GM18508 (cell line): Measurements from ENCODE around the gene DNER.

Experiments used
- ATAC-seq: cut with Tn5 transposase; IDR thresholded peaks from one replicate; pipeline ENCODE4 v1.9.1; 2021; ENCODE audit warnings: moderate number of reproducible peaks; ENCODE audit not compliant: insufficient read depth, unreplicated experiment

Gene DNER

DNA sequence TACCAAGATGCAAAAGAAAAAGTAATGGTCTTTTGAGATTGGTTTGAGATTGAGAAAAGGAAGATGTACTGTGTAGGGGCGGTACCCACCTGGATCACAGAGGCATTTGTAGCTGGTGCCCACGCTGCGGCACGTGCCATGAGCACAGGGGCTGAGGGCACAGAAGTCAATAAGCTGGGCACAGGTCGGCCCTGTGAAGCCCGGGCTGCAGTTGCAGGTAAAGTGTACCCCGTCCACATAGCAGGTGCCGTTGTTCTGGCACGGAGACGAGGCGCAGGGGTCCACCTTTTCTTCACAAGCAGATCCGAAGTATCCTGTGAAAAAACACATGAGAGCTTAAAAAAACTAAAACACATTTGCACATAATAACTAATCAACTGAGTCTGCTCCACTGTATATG, 267.1 kb downstream of the DNER start:
- ATAC-seq = no peak

DNA sequence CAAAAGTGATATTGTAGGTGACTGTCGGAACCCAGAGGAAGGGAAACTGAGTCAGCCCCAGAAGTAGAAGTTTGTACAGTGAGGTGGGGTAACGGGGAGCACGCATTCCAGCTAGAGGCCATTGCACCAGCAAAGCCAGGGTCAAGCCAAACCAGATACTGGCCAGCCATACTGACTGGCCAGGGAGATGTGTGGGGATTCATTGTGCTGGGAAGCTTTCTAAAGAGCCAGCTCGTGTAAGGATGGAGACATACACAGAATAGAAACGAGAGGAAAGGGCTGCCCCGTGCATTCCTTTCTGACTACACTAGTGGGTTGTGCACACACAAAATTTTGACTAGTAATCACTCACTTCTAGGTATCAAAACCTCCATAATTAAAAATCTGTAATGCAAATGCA, 268.0 kb downstream of the DNER start:
- ATAC-seq = no peak

DNA sequence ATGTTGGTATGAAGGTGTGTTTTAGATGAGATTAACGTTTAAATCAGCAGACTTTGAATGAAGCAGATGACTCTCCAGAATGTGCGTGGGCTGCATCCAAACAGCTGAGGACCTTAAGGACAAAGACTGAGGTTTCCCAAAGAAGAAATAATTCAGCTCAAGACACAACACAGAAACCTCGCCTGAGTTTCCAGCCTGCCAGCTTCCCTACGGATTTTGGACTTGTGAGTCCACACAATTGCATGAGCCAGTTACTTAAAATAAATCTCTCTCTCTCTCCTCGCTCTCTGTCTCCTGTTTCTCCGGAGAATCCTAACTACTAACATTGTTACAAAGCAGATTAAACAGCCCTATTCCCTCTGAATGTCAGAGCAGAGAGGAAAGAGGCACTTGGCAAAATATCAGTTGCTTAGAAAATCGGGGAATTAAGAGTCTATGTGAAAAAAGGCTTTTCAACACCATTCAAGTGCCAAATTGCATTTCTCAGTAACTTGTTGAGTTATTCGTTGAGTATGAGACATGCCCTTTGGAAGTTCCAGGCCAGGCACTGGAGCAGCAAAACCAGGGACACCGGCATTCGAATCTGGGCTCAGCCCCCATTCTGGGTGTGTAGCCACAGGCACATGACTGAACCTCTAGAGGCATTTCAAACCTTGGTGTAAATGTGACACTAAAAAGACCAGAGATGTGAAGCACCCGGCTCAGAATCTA, 268.7 kb downstream of the DNER start:
- ATAC-seq = no peak

DNA sequence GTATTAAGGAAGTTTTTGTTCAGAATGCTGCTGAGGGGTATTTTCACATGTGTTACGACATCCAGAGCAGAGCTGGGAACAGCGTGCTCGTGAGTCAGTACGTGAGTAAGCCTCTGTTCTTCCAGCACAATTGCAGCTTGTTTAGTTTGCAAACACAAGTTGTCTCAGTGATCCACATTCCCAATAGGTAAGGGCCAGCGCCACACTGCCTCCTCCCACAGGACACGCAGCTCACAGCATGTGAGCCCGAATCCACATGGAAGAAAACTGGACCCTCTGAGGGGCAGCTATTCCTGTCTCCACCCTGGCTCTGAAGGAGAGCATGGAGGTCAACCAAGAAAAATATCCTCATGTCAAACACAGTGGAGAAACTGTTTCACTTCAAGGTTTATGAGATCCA, 269.3 kb downstream of the DNER start:
- ATAC-seq = no peak

DNA sequence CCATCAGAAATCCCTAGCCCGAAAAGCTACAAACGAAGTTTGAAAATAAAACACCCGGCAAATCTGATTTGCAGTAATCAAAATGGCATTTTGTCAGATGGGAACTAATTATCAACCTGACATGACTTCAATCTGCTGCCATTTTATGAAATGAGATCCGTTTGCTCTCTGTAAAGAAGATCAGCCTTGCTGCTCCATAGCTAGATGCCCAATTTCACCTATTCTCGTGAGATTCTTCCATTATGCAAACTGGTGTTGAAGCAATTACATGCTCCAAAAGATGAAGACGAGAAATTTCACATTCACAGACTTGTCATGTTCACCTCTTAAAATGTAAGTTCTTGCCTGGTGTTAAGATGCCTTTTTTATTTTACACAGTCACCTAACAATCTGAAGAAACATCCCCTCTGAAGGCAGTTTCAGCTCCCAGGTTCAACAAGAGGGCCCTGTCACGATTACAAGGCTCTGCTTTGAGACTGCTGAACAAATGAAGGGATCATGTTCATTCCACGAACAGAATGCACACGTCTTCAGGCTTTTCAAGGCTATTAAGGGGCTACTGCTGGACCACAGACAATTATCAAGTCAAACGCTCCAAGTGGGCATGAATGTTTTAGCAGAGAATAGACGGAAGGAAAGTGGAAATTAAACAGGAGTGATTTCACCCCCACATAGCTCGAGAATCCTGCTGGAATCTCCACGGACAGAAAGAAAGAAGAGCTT, 270.6 kb downstream of the DNER start:
- no peak for ATAC-seq

DNA sequence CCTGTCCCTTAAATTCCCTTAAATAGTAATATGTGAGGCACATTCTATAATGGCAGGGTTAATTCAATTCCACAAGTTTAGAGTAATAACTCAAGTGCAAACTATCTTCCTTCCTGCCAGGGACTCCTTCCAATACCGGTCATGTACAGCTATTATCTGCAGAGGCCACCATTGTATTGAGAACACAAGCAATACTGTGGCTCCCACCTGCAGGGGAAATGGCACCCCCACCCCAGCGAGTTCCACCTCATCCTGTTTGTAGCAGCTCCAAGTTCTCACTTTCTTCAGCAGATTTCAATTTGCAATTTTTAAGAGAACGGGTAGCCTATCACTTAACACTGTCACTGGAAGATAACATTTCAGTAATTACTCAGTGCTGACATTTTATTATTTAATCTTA, 271.2 kb downstream of the DNER start:
- ATAC-seq = no peak

DNA sequence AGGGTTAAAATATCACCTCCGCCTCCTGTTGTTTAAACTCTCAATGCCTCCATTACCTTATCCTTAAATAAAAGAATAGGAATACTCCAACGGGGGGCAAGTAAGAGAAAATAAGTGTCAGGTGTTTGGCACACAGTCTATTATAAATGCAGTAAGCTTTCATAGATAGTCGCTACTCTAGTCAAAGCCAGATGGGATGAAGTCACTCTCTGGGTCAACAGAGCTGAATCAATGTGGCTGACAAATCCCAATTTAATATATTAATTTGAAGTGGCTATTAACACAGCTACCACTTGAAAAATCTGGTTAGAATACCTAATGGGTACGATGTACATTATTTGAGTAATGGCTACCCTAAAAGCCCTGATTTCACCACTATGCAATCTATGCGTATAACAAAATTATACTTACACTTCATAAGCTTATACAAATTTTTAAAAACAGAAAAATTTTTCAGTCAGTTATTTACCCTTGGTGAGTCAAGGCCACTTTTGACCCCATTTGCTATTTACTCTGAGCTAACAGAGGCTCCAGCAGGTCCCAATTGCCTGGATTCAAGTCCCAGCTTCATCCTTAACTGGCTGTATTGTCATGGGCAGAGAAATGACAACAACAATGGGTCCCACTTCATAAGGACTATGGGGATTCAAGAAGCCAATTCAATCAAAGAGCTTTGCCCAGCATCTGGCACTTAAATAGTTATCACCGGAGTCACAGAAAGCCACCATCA, 275.8 kb downstream of the DNER start:
- no peak for ATAC-seq

DNA sequence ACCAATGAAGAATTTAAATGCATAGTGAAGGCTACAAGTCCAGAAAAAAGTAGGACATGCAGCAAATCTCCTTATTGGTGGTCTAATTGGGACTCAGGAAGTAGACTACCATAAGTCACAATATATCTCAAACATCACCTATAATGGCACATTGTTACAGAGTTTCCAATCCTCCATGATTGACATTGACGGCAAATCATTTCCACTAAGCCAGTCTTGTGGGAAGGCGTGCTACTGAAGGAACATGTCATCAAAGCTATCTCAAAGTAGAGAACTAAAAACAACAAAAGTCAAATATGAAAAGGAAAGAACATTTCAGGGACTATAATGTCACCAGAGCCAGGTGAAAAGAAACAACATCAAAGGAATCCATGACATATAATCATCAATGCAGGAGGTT, 276.9 kb downstream of the DNER start:
- ATAC-seq = no peak

DNA sequence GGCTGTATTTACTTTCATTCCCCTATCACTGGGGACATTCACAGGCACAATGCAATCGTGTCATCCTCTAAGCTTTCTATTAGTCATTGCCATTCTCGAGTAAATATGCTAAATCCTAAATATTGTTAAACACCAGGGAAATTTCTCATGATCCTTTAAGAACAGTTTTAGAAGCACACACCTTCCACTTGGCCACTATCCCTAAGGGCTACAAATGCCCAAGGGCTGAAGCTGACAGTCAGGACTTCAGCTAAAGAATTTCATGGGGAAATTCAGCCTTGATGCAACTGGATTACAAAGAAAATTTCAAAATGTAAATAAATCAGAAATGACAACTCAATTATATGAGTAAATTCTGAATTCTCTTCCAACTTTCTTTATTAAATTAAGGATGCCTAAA, 280.2 kb downstream of the DNER start:
- ATAC-seq = no peak

DNA sequence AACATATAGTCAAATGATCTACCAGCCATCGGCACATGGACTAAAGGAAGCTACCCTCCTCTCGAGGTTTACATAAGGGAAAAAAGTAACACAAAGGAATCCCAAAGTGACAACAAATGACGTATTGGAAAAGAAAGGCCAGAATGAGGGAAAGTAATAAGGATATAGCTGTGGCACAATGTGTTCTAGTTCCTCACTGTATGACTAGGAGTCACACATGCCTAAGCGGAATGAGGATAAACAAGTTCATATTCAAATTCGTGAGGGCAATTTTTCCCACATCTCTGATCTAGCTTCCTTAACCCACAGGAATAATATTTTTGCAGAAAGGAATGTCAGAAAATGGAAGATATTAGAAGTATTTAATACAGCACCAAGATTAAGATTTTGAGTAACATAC, 281.0 kb downstream of the DNER start:
- no peak for ATAC-seq

DNA sequence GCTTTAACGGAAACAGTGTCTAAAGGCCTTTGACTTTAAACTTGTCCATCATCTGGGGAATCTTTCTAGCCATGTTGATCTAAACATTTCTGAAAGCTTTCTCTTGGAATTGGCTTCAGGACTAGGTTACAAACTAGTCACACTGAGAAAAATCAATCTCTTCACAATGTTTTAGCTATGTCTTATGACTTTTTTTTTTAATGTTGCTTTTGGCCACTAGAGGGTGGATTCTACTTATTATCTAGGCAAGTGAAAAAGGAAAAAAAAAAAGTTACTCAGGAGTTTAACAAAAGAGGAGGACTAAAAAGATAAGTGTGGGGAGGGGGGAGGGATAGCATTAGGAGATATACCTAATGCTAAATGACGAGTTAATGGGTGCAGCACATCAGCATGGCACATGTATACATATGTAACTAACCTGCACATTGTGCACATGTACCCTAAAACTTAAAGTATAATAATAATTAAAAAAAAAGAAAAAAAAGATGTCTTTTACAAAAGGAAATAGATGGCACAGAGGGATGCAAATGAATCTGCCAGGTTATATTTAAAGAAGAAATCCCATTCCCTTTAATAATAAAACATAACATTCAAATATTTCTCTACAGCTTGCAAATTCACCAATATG, 282.9 kb downstream of the DNER start:
- ATAC-seq = no peak

DNA sequence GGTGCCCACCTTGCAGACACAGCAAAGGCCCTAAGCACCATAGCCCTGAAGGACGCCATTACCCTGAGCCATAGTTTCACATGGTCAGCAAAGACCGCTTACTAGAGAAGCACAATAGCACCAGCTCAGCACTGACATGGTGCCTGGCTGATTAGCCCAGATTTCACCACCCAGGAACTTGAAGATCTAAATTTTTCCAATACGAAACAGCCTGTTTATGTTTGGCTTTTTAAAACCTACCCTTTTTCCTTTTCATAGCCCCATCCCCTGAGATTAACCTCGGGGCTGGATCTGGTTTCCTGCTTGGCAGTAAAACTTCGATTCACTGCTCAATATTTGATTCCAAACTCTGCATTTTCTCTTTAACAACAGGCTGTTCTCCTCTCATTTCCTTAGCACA, 284.8 kb downstream of the DNER start:
- ATAC-seq = no peak

DNA sequence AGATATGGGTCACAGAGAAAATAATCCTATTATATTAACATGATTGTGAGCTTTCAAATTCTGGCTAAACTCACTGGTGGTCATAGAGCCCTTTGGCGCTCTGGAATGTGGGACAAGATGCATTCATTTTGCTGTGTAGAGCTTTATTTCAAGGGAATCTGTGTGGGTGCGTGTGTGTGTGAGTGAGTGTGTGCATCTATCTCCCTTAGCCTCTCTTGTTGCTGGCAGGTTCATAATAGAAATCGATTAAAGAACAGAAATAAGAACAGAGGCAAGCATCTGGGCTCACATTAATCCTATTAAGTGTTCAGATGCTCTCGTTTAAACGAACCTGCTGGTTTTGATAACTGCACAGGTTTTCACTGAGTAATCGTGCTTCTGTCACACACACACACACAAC, 287.9 kb downstream of the DNER start:
- no peak for ATAC-seq

DNA sequence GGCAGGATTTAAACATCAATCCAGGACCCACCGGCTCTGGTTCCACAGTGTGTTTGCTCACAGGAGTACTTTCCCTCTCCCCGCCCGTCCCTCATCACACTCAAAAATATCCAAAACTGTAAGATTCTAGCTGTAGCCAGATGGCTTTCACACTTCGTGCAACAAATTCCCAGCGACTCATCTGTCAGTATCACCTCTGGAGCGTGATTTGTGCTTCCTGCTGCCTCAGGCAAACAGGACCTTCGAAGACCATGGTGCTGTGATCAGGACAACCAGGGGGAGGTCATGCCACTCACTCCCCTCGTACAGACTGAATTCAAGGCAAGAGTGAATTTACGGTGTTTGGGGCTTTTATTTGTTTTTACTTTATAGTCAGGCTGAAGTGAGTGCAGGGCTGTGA, 288.8 kb downstream of the DNER start:
- ATAC-seq = no peak

DNA sequence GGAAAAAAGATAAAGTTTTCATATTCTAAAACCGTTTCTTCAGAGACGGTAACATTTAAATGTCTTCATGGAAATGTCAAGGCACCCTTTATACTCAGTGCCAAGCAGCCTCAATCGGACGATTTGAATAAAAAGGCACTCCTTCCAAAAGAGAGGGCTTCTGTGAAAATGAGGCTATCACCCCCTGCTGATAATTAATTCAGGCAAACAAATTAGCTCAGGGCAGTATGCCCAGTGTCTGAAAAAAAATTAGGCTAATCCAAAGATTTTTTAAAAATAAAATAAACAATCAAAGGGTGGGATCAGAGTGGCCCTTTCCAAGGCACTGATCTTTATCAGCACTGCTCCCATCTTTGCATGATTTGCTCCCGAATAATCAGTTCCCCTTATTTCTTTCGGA, 292.3 kb downstream of the DNER start:
- no peak for ATAC-seq

DNA sequence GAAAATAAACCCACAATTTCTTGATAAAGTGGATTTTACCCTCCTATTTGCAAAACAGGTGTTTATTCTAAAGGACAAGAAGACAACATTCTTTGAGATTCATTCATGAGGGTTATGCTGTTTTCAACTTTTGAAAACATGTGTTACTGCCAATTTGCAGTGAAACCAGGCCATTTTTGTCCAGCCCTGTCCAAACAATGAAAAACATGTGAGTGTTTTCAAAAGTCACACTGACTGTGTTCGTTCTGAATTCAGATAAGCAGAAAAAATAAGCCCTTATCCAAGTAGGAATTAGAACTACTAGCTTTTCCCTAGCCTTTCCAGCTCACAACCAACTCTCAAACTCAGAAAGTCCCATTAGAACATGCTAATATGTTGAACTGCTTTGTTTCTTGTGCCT, 295.2 kb downstream of the DNER start:
- ATAC-seq = no peak

DNA sequence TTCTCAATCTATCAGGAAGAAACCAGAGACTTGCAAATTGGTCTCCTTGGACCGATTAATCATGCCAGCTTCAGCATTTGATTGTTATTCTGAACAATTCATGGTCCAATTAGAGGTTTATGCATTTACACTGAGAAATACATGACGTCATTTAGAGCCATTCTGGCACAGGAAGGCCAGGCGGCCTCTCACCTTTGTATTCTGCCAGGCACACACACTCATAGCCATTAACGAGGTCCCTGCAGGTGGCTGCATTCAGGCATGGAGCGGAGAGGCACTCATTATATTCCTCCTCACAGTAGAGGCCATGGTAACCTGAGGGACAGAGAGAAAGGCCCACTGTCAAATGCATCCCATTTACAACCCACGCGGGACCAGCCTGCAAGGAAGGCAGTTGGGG, 296.4 kb downstream of the DNER start:
- ATAC-seq = no peak

DNA sequence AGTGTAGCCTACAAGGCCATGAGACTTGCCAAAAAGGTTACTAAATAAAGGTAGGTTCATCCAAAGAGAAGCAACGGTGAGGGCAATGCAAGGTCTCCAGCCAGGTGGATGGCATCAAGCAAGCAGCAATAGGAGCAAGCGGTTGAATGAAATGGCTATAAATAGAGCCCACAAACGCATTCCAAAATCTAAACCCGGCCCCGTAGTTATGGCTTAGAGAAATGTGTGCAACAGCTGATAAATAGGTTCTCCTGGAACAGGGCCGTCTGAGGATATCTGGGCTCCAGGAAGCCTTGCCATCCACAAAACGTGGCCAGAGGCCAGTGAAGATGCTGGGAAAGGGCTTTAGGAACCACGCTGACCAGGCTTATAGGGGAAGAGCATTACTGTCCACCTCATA, 297.2 kb downstream of the DNER start:
- no peak for ATAC-seq

DNA sequence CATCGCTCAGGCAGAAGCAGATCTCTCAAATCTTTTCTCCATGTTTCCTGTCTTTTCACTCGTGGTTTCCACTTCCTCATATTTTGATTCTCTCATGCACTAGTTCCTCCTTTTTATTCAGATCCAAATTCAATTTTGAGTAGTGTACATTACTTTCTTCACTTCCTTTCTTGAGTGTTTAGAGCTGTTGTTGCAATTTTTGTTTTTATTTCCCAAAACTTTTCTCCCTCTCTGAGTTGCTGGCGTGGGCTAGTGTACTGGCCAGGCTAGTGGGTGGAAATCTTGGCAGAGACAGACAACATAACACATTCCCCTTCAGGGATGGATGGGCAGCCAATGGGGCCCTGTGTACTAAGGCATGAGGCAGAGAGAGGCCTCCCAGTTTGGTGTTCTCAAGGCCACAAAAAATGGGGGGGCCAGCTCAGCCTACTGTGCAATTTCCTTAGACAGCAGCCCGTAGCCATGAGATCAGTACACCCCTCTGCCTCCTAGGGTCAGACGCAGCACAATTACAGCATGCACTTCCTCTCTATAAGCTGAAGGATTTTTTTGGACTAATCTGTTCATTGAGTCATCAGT, 298.1 kb downstream of the DNER start:
- no peak for ATAC-seq

DNA sequence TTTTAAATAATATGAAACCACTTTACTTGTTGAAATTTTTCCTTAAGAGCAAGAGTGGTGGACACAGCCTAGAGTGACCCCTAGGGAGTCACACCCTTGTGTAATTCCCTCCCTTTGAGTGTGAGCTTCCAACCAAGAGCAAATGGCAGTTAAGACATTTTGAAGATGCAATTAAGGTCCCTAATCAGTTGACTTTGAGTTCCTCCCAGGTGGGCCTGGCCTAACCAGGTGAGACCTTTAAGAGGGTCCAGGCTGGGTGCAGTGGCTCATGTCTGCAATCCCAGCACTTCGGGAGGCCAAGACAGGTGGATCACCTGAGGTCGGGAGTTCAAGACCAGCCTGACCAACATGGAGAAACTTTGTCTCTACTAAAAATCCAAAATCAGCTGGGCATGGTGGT, 299.7 kb downstream of the DNER start:
- no peak for ATAC-seq

DNA sequence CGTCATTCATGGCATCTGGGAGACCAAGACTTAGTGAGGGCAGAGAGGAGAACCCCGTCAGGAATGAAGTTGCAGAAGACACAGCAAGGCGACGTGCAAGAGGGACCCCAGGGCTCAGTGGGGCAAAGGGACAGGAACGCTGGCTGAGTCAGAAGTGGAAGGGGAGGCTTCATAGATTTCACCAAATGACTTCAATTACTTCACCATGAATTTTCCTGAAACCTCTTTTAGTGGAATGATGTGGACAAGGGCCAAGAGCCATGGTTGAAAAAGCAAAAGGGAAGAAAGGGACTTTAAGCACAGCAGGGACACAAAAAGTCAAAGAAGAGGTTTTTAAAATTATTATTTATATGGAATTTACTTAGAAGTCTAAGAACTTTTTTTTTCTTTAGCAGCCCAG, 301.7 kb downstream of the DNER start:
- no peak for ATAC-seq
